NCI-H510A (cell line): Measurements from ENCODE around the gene NPHS2.
A peak's percentile ranks its signal among the peaks of the same experiment; 100 is the strongest.

ENCODE experiments used
- DNase-seq: peaks from one replicate; lab custom pipeline; 2025; lab: John Stamatoyannopoulos, UW

NPHS2 gene

DNA sequence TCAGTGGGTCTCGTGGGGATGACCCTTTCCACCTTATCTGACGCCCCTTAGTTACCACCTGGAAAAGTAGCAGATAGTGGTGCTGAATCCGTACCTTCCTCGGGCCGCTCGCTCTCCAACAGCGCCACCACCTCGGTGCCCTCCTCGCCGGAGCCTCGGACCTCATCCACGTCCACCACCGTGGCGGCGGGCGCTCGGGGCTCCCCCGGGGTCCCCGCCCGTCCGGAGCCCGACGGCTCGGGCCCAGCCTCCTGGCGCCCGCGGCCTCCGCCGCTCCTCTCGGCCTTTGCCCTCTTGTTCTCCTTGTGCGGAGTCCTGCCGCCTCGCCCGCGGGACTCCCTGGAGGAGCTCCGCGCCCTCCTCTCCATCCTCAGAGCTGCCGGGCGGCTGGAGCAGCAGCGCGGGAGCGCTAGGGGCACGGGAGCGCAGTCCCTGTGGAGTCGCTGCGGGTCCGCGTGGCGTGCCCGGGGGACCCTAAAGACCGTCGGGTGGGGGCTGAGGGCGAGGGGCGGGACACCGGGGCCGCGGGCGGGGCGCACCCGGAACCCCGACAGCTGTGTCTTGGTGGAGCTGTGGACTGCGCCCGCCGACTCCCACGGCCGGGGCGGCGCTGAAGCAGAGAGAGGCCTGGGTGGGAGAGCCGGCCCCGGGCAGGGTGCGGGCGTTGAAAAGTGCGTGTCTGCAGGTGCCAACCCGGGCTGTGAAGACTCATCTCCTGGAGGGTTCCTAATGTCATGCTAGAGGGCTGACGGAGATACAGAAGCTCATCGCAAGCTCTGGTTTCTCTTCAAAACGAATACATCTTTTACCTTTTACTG is at the start of gene NPHS2:
NPHS2 (minus strand) TSS at position 452 of the 818 bp plus-strand sequence; CDS start at position 368, 84 bp downstream.
- no peak for DNase-seq

DNA sequence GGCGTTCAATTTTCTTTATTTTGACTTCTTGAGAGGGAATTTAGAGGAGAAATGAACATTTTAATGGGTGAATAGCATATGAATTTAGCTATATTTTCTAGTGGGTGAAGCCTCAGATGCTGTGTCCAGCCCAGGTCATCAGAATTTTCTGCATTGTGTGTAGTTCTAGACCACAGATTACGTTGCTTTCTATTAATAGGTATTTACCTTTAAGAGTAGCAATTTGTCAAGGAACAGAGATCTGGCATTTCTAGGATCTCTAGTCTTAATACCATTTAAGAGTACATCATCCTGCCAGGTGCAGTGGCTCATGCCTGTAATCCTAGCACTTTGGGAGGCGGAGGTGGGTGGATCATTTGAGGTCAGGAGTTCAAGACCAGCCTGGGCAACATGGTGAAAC is 36.6 kb upstream of the NPHS2 start:
- no peak for DNase-seq

DNA sequence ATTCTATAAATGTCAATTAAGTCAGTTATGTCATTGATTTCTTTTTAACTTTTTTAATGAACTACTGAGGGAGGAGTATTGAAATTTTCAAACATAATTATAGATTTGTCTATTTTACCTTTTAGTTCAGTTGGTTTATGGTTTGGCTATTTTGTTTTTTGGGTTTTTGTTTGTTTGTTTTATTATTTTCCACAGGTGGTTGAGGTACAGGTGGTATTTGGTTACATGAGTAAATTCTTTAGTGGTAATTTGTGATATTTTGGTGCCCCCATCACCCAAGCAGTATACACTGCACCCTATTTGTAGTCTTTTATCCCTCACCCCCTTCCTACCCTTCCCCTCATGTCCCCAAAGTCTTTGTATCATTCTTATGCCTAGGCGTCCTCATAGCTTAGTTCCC is 25.3 kb upstream of the NPHS2 start:
- DNase-seq = no peak

DNA sequence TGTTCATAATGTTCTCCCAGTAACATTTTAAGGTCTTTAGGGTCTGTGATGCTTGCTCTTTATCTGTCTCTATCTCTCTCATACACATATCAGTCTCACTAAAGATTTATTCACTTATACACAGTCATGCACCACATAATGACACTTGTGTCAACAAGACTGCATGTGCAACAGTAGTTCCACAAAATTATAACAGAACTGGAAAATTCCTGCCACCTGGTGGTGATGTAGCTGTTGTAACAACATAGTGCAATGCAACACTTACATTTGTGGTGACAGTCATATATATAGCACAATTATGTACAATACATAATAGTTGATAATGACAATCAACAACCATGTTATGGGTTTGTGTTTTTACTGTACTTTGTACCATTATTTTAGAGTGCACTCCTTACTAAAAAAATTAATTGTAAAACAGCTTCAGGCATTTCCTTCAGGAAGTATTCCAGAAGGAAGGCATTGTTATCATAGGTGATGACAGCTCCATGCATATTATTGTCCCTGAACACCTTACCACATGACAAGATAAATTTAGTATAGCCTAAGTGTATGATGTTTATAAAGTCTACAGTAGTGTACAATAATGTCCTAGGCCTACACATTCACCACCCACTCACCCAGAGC is 24.0 kb upstream of the NPHS2 start:
- DNase-seq = peak; percentile 1

DNA sequence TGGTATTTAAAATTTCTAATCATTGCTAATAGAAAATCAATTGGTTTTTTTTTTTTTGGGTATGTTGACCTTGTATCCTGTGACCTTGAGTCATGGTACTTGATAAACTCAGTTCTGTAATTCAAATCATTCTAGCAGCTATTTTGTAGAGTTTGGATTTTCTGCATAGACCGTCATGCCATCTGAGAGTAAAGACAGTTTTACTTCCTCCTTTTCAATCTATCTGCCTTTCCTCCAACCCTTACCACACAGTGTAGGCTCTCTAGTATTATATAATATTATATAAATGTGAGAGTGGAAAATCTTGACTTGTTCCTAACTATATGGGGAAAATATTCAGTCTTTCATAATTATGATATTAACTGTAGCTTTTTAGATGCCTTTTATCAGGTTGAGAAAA is 22.9 kb upstream of the NPHS2 start:
- DNase-seq = no peak

DNA sequence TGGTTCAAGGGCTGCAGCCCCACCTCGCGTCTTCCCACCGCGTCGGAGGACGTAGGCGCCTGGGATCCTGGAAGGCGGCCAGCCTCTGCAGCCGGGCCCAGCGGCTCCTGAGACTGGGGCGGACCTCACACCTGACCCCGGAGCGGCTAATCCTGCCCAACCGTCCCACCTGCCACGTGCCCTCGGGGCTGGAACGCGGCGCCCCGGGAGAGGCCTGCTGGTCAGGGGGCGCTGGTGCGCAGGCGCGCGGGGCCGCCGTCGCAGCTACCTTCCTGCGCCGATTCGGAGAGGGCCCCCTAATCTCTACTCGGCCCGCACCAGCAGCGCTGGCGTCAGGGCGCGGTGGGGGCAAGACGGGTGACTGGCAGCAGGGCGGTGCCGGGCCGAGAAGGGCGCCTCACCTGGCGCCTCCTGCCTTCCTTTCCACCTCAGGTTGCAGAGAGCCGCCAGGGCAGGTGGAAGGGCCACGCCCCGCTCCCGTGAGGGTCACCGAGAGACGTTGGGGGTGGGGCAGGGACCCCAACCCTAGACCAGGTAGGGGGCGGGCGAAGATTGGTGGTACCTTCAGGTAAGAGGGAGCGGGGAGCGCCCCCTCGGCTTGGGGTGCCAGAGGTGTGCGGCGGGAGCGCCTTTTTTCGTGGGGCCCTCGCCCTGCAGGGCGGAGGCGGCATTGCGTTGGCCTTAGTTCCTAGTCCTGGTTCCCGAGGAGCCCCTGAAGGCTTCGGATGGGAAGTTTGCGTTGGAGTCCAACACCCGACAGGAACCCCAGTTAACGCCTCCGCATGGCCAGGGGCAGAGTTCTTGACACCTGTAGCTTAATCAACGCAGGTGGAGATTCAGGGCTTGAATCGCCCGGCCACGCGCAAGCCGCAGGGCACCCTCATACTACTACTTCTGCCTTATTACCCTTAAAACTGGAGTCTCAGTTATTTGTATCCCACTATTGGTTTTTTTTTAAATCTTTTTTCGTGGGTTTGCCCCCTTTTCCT is 16.1 kb upstream of the NPHS2 start, which contains the start of gene TDRD5:
TDRD5 (plus strand) TSS at position 241 of the 989 bp plus-strand sequence. CDS start 784 bp downstream, outside the sequence.
- DNase-seq = no peak

DNA sequence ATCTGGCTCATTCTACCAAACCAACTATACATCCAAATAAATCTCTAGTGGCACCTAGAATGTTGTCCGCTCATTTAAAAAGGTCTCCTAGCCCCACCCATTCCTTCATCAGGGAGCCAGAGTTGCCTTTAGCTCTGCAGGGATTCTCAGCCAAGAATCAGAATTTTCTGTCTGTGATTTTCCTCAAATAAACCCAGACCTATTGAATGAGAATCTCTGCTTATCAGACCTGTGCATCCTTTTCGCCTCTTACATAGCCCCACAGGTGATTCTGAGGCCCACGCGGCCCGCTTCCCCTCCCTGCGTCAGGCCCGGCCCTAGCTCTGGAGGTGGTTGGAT is 15.5 kb upstream of the NPHS2 start:
- no peak for DNase-seq

DNA sequence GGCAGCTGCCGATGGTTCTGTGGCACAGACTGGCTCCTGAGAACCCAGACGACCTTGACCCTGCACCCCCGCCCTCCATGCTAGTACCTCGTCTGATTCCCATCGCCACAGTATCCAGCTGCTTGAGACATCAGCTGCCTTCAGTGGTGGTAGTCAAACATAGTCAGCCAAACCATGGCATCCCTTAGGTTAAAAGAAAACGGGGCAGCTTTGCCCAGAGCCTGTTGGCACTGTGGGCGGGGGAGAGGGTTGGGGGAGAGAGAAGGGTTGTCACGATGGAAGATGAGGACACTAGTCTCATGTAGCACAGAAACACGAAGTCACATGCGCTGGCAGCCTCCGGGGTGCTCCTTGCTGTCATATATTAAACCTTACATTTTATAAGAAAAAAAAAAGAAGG is 14.9 kb upstream of the NPHS2 start:
- no peak for DNase-seq

DNA sequence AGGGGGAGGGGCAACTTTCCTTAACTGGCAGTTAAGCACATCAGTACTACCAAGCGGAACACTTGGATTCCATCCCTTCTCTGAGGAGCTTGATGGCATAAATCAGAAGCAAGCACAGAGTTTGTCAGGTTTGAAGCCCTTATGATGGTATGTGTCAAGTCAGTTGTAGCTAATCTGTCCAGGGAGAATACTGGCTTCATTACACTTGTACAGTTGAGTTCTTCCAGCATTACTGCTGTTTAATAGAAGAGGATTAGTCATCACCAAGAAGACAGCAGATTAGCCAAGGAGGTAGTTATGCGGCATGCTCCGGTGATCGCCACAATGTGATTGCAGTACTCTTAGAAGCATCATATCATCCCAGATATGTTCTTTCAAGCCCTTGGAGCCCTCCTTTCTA is 13.8 kb upstream of the NPHS2 start:
- no peak for DNase-seq

DNA sequence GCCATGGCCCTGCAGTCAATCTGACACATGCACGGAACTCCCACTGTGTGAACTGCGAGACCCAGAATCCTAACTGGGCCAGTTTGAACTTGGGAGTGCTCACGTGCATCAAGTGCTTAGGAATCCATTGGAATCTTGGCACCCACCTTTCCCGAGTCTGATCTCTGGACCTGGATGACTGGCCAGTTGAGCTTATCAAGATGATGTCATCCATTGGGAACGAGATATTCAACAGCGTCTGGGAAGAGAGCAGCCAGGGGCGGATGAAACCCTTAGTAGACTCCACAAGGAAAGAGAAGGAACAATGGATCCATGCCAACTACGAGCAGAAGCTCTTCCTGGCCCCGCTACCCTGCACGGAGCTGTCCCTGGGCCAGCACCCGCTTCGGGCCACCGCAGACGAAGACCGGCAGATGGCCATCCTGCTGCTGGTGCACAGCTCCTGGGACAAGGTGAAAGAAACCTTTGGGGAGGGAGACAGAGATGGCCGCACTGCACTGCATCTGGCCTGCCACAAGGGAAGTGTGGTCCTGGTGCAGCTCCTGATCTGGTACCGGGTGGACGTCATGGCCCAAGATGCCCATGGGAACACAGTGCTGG is 12.8 kb upstream of the NPHS2 start:
- DNase-seq = no peak

DNA sequence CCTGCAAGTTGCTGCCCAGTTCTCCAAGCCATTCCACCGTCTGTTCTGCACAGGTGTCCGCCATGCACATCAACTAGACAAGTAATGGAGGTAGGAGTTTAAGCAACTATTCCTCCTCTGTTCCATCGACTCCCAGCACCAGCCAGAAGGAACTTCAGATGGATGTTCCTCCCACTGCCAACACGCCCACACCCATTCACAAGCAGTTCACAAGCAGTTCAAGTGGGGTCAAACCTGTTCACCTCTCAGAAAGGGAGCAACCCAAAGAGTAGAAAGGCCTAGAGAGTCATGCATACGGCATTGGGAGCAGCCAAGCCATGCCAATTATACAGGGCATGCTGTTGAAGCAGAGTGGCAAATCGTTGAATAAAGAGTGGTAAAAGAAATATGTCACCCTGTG is 11.6 kb upstream of the NPHS2 start:
- DNase-seq = no peak

DNA sequence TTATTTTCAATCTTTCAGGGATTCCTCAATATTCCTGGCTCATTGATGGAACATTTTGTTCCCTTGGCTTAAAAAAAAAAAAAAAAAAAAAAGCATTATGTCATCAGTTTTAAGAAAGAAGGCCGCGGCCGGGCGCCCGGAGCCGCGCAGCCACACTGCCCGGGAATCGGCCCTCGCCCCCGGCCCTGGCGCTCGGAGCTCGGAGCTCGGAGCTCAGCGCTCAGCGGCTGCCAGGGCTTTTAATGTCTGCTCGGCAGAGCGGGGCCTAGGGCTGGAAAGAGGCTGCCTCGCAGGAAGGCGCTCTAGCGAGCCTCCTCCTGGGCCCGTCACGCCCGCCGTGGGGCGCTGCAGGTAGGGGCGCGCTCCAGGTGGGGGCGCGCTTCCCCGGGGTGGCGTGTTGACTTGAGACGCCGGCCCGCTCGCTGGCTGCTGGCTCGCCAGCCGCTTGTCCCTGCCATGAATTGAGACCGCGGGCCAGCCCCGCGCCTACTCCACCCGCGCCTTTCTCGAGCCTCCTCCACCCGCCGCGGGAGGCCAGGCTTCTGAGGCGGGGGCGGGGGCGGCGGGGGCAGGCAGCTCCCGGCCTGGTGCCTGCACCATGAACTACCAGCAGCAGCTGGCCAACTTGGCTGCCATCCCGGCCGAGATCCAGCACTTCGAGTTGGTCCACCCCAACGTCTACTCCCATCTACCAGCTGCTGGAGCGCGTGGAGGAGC is 10.5 kb upstream of the NPHS2 start:
- peak; percentile 79 for DNase-seq

DNA sequence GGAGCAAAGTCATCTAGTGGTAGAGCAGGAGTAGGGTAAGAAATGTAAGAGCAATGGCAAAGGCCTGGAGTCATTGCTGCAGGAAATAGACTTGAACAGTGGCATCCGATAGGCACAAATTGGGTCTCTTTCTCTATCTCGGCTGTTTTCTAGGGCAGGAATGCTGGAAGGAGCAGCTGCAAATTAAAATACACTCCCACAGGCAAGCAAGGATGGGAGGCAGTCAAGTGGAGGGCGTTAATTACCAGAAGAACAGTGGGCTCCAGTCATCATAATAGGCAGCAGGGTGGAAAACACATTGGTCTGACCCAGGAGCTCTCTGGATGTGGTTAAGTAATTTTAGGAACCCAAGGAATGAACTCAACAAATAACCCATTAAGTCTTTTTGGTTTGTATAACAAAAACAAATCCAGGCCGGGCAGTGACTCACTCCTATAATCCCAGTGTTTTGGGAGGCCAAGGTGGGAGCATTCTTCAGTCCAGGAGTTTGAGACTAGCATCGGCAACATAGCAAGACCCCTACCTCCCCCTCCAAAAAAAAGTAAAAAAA is 8.1 kb upstream of the NPHS2 start:
- DNase-seq = no peak

DNA sequence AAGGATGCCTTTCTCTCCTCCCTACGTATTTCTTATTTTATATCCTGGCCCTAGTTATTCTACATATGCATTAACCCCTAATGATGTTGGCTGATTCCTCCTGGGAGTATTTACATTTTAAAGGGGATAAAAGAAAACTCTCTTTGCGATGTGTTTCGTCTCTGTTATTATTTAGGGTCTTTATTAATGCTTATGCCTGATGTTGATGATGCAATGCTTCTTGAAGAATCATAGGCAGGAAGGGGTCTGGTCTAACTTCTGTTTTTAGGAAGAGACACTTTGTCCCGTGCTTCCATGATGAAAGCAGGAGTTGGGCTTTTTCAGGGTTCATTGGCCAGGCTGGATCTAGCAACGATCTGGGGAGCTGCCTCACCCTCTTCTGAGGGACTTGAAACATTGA is 761 bp upstream of the NPHS2 start:
- no peak for DNase-seq

DNA sequence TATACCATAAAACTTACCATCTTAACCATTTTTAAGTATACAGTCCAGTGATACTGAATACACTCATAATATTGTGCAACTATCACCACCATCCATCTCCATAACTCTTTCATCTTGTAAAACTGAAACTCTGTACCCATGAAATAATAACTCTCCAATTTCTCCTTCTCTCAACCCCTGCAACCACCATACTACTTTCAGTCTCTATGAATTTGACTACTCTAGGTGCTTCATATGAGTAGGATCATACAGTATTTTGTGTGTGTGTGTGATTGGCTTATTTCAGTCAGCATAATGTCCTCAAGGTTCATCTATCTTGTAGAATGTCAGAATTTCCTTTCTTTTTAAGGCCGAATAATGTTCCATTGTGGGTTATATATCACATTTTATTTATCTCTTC is 17.7 kb downstream of the NPHS2 start:
- no peak for DNase-seq

DNA sequence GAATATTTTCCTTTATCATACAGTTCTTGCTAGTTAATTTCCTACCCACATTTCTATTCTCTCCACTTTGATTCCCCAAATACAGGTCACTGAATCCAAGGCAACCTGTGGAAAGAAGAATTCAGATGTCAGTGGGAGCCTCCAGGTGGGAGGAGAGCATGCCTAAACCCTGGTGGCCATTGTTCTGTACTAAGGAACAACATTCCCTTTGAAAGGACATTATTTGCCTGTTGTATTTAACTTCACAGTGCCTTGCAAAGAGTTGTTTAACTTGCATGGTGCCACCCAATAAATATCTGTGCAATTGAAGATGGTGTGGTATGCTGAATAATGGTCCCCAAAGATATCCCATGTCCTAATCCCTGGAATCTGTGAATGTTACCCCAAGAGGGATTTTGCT is 21.3 kb downstream of the NPHS2 start:
- DNase-seq = no peak

DNA sequence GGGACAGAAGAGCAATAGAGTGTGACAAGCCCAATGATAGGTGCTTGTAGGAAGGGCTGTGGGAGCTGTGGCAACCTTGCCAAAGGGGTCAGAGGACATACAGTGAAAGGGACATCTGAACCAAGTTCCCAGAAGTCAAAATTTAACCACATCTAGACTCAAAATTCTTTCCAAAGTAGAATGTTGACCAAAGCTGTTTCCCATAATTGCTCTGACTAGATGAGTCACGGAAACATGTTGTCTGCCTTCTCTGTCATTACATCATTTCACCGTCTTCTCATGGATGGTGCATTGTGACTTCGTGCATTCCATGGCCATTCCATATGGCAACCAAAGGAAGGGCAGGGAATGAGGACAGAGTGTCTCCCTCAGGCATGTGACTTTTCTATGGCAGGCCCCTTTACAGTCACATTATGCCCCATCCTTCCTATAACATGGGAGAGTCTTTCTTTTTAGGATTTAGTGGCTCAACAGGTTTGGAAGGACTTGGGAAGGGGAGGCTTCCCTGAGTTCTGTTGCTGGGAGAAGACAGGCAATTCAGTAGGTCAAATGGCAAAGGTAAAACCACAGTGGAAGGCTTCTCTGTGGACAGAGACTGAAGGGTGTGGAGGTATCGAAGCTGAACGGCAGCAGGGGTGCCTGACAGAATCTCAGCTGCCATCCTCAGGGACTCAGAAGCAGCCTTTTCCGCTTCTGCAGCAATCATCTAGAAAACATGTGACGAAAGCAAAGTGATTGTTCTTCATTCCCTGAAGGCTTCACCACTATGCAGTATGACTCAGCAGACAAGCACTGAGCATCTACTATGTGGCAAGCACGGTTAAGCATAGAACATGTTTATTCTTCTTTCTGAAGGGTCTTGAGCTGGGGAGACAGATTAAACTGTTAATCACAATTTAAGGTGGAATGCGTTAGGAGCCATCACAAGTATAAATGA is 24.7 kb downstream of the NPHS2 start:
- DNase-seq = no peak

DNA sequence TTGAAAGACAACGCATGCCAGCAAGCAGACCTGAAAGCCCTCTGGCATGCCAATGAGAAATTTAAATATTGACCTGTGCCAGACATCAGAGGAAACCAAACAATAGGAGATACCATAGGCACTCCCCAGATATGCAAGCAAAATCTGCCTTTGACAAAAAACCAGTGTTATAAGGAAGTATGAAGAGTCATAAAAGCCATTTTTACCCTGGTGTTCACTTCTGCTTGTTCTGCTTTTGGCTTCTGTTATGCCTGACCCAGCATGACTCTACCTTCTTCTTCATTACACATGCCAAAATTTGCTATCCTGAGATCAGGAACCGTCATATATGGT is 26.4 kb downstream of the NPHS2 start:
- DNase-seq = no peak

DNA sequence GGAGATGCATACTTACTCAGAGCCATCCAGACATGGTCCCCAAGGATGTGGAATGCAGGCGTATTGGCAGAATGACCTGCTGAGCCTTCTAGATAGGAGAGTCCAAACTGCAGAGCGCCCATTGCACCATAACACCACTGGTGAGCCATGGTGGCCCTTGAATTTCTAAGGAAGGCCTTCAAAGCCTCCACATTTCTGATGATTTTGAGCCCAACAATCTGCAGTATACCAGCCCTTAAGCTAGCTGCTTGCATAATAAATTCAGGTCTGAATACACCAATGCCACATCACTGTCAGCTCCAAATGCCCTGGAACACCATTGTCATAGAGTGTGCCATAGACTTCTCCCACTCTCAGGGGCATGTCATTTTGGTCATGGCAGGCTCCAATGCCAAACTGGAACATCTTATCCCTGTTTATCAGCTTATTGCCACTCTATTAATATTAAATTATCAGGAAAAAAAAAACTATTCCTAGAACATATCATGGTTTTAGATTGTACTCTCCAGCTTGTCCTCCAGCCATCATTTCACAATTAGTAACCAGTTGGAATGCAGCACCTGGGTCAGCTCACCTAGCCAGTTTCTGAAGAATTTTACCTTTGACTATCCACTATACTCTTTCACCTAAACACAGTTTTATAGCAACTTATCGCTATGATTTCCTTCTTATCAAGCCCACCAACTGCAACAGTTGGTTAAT is 26.9 kb downstream of the NPHS2 start:
- no peak for DNase-seq
